Activated CD4-positive, alpha-beta T cell treated with anti-CD3 and anti-CD28 coated beads for 36 hours (primary cell): ENCODE data around the gene KCNC1. TPM values are rescaled to one million over a fixed set of nuclear protein-coding genes. Genes with fewer than 3 reads are reported as not detected.

Experiments
- ATAC-seq: fragments of 200-7000 bp; cut with Tn5 transposase; one replicate; pipeline ENCODE4 v1.10.0; 2021; ENCODE audit warnings: mild to moderate bottlenecking, moderate library complexity
- CTCF ChIA-PET: fragments of 350-600 bp; sonication (Branson Sonifier 250); formaldehyde crosslinking; loops from one replicate; lab custom pipeline; 2021; ENCODE audit warnings: antibody characterized with exemption; lab: Charles Lee
- POLR2A ChIA-PET: fragments of 350-600 bp; sonication (Branson Sonifier 250); formaldehyde crosslinking; loops from one replicate; lab custom pipeline; 2021; ENCODE audit warnings: antibody characterized with exemption, inconsistent platforms; lab: Charles Lee
- DNase-seq: peaks from one replicate; pipeline ENCODE4 v3.0.0-alpha.2; 2020
- H3K27ac Mint-ChIP-seq: one replicate; pipeline ENCODE4 v1.8.0; 2021; ENCODE audit warnings: mixed read lengths
- H3K27me3 Mint-ChIP-seq: one replicate; pipeline ENCODE4 v1.8.0; 2021; ENCODE audit warnings: mixed read lengths
- H3K36me3 Mint-ChIP-seq: one replicate; pipeline ENCODE4 v1.8.0; 2021; ENCODE audit warnings: low read depth, mixed read lengths
- H3K4me1 Mint-ChIP-seq: one replicate; pipeline ENCODE4 v1.8.0; 2021; ENCODE audit warnings: mixed read lengths
- H3K4me3 Mint-ChIP-seq: one replicate; pipeline ENCODE4 v1.8.0; 2021; ENCODE audit warnings: mild to moderate bottlenecking, moderate library complexity, mixed read lengths
- H3K9me3 Mint-ChIP-seq: one replicate; pipeline ENCODE4 v1.8.0; 2021; ENCODE audit warnings: low read depth, mixed read lengths
- intact Hi-C, 2 experiments: fragments of 100-400 bp; cut with DNase I in 1 of 2; cut with micrococcal nuclease in 1 of 2; formaldehyde crosslinking; loops; one replicate each; pipeline versions ENCODE4 v1.14.2 to v1.15.1; 2022 to 2024; cut with DNase I, micrococcal nuclease
- total RNA-seq, 2 experiments: library from RNA; stranded (reverse); gene quantifications; one replicate each; pipeline ENCODE4 v1.2.3, GENCODE V29; 2021

Gene KCNC1
- total RNA-seq, 2 experiments from 2014 or later, result not detected

GRCh38 chr11:17740649-17741235 lies 6.2 kb downstream of the KCNC1 start:
- DNase-seq (no peak), ATAC-seq (no peak)
- Mint-ChIP-seq H3K36me3 (no peaks in the 10 kb centered on the region), H3K27me3 (peaks cover 22% of the 10 kb centered on the region), H3K4me3 (no peak overlapping the region), H3K9me3 (no peaks in the 10 kb centered on the region), H3K4me1 (no peaks in the 10 kb centered on the region), H3K27ac (no peak overlapping the region)
- CTCF ChIA-PET, result interaction anchor here (1.6 kb wide), 1 partner anchor 11 kb away, joined by 4 read pairs; no protein-coding TSS in a partner anchor
- intact Hi-C loops, result no loop called here
- POLR2A ChIA-PET, result interaction anchor here (0.7 kb wide), 1 partner anchor 456 kb away, joined by 3 read pairs; no protein-coding TSS in a partner anchor

DNA sequence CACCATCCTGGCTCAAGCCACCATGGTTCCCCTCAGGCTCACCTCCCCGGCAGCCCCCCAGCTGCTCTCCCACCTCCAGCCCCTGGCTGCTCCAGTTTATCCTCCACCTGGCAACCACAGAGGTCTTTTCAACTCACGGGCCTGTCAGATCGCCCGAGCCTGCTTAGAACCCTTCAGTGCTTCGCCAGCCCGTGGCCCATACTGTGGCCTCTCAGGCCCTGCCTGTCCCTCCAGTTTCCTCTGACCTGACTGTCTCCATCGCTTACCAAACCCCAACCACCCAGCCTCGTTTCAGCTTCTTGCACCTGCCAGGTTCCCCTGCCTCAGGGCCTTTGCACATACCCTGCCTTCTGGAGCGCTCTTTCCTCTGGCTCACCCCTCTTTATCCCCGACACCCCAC lies 6.9 kb downstream of the KCNC1 start:
- no peaks in the 10 kb centered on the region for H3K4me1 Mint-ChIP-seq
- H3K4me3 Mint-ChIP-seq, result no peak overlapping the region
- no peaks in the 10 kb centered on the region for H3K9me3 Mint-ChIP-seq
- no peak overlapping the region for H3K27ac Mint-ChIP-seq
- peaks cover 21% of the 10 kb centered on the region for H3K27me3 Mint-ChIP-seq
- no peaks in the 10 kb centered on the region for H3K36me3 Mint-ChIP-seq
- ChIA-PET CTCF (interaction anchor here (1.4 kb wide), 1 partner anchor 10 kb away, joined by 4 read pairs; no protein-coding TSS in a partner anchor), POLR2A (no interaction called here)
- DNase-seq (no peak), ATAC-seq (no peak)
- intact Hi-C loops, result no loop called here

- H3K36me3 Mint-ChIP-seq, result no peaks in the 10 kb centered on the region
- no peaks in the 10 kb centered on the region for H3K4me1 Mint-ChIP-seq
- ChIA-PET CTCF (interaction anchor here (1.4 kb wide), 1 partner anchor 11 kb away, joined by 4 read pairs; no protein-coding TSS in a partner anchor), POLR2A (no interaction called here)
- no peak overlapping the region for H3K4me3 Mint-ChIP-seq
- DNase-seq, result no peak
- no peak for ATAC-seq
- H3K27ac Mint-ChIP-seq, result no peak overlapping the region
- no peaks in the 10 kb centered on the region for H3K9me3 Mint-ChIP-seq
- intact Hi-C loops, result no loop called here
- H3K27me3 Mint-ChIP-seq, result peaks cover 15% of the 10 kb centered on the region
Observed at GRCh38 chr11:17742019-17742418, 7.4 kb downstream of the KCNC1 start.

DNA sequence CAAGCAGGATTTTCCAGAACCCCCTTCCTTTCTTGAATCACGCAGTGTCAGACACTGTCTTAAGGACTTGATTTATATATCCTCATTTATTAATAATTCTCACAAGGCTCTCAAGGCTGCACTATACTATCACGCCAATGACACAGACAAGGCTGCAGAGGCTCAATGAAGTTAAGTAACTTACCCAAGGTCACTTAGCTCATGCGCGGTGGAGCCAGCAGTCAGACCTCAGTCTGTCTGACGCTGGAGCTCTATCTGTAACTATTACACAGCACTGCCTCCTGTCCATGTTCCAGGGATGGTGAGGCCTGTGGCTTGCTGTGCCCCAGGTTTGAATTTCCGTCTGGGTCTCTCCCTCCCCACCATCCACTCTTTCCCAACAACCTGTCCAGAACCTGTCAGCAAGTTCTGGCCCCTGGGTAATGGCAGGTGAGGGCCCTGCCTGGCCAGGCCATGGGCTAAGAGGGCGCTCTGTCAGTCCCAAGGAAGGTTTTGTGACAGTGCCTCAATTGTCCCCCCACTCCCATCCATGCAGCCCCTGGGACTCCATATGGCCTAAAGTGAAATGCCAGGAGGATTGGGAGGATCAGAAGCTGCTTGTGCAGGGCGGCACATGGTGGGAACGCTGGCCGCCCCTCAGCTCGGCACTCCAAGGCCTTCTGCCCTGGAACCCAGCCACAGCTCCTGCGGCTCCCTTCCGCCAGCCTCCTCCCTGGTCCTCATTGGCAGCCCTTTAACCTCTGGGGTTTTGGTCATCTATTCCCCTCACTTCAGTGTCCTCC lies 8.6 kb downstream of the KCNC1 start:
- ChIA-PET CTCF (interaction anchor here (1.6 kb wide), 1 partner anchor 12 kb away, joined by 14 read pairs; no protein-coding TSS in a partner anchor), POLR2A (no interaction called here)
- no peak overlapping the region for H3K4me3 Mint-ChIP-seq
- ATAC-seq (no peak), DNase-seq (no peak)
- intact Hi-C loops, result no loop called here
- peaks cover 10% of the 10 kb centered on the region for H3K27me3 Mint-ChIP-seq
- no peaks in the 10 kb centered on the region for H3K4me1 Mint-ChIP-seq
- H3K36me3 Mint-ChIP-seq, result no peaks in the 10 kb centered on the region
- no peak overlapping the region for H3K27ac Mint-ChIP-seq
- no peaks in the 10 kb centered on the region for H3K9me3 Mint-ChIP-seq

- no peaks in the 10 kb centered on the region for H3K36me3 Mint-ChIP-seq
- ChIA-PET CTCF (interaction anchor here (1.6 kb wide), 1 partner anchor 13 kb away, joined by 14 read pairs; no protein-coding TSS in a partner anchor), POLR2A (no interaction called here)
- H3K4me3 Mint-ChIP-seq, result no peak overlapping the region
- H3K27ac Mint-ChIP-seq, result no peak overlapping the region
- no peak for DNase-seq
- H3K4me1 Mint-ChIP-seq, result no peaks in the 10 kb centered on the region
- intact Hi-C loops, result no loop called here
- no peaks in the 10 kb centered on the region for H3K9me3 Mint-ChIP-seq
- H3K27me3 Mint-ChIP-seq, result peaks cover 7% of the 10 kb centered on the region
- no peak for ATAC-seq
Observed at GRCh38 chr11:17743808-17744119, 9.2 kb downstream of the KCNC1 start.

- ATAC-seq (no peak), DNase-seq (no peak)
- no peak overlapping the region for H3K27ac Mint-ChIP-seq
- H3K27me3 Mint-ChIP-seq, result peaks cover 7% of the 10 kb centered on the region
- no peaks in the 10 kb centered on the region for H3K4me1 Mint-ChIP-seq
- intact Hi-C loops, result no loop called here
- H3K9me3 Mint-ChIP-seq, result no peaks in the 10 kb centered on the region
- H3K36me3 Mint-ChIP-seq, result no peaks in the 10 kb centered on the region
- POLR2A ChIA-PET, result no interaction called here
- H3K4me3 Mint-ChIP-seq, result no peak overlapping the region
- CTCF ChIA-PET, result interaction anchor here (1.6 kb wide), 1 partner anchor 13 kb away, joined by 14 read pairs; no protein-coding TSS in a partner anchor
Observed at GRCh38 chr11:17744151-17744940, 9.8 kb downstream of the KCNC1 start.

DNA sequence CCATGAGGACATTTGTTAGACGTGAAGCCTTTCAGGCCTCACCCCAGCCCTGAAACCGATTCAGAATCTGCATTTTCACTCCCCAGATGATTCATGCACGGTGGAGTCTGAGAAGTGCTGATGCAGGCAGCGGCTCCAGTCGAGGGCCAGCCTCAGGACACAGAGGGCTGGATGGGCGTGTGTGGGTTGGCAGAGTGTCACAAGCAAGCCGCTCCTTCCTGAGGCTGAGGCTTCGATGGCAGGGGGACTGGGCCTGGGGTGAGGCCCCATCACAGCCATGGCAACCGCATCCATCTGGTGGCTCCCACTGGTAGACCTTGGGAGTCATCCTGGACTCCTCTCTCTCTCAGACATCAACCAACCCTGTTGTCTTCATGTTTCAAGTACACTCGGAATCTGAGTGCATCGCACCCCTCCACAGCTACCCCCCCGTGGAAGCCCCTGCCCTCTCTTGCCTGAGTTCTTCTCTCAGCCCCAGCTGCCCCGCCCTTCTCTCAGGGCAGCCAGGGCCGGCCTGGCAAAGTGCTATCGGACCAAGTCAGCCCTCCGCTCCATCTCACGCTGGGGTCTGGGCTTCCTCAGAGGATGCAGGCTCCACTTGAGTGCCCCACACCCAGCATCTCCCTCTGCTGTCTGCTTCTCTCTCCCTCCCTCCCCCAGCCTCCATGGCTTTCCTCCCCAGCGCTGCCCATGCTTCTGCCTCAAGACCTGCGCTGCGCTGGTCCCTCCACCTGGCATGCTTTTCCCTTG lies 10.6 kb downstream of the KCNC1 start:
- no peak overlapping the region for H3K4me3 Mint-ChIP-seq
- POLR2A ChIA-PET, result no interaction called here
- no peaks in the 10 kb centered on the region for H3K36me3 Mint-ChIP-seq
- H3K4me1 Mint-ChIP-seq, result no peaks in the 10 kb centered on the region
- DNase-seq (no peak), ATAC-seq (no peak)
- H3K9me3 Mint-ChIP-seq, result no peaks in the 10 kb centered on the region
- H3K27me3 Mint-ChIP-seq, result peaks cover 6% of the 10 kb centered on the region
- CTCF ChIA-PET, result no interaction called here
- H3K27ac Mint-ChIP-seq, result no peak overlapping the region
- intact Hi-C loops, result no loop called here

DNA sequence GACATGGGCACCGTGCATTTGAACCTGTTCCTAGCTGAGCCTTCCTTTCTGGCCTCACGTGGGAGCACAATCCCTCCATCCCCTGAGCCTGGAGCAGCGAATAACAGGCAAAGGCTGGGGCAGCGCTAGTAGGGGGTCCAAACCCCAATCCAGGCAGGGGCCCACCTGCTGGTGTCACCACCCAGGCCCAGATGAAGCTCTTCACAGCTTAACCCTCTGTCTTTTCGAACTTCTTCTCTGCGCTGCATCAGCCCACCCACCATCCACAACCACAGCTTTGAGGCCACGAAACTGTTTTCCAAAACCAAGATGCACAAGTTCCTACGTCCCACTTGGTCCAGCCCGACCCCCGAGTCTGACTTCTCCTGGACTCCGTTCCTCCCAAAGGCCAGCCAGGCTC lies 11.5 kb downstream of the KCNC1 start:
- Mint-ChIP-seq H3K4me1 (no peaks in the 10 kb centered on the region), H3K4me3 (no peak overlapping the region), H3K27ac (no peak overlapping the region), H3K9me3 (no peaks in the 10 kb centered on the region), H3K27me3 (peaks cover 4% of the 10 kb centered on the region), H3K36me3 (no peaks in the 10 kb centered on the region)
- ChIA-PET CTCF (interaction anchor here (0.6 kb wide), 1 partner anchor 37 kb away, joined by 4 read pairs; no protein-coding TSS in a partner anchor), POLR2A (no interaction called here)
- intact Hi-C loops, result no loop called here
- DNase-seq (no peak), ATAC-seq (no peak)

DNA sequence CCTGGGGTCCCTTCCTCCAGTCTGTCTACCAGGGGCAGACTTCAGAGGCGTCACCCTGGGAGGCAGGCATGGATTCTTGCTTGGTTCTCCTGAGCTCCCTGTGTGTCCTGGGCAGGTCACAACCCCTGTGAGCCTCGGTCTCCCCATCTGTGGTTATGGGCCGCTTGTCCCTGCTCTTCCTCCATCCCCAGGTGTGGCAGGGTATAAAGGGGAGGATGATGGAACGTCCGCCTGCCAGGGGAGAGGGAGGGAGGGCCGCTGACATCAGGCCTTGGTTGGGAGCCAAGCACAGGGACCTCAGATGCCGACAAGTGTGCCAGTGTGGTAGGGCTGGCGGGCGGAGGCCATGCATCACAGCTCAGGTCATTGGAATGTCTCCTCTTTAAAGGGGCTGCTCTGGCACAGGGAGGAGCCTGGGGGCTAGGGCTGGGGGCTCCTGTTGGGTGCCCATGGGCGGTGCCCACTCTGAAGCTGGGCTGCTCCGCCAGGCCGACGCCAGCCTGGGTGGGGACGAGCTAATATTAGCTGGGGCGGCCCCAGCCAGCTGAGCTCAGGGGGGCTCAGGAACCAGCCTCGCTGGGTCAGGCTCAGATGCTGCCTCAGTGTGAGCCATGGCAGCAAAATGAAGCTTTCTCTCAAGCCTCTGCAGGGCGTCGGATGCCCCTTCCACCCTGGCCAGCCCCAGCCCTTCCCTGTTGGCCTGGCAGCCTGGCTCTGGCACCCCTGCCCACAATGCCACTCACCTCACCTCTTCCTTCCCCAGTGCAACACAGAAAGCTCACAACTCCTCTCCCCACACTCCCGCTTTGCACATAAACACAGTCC lies 12.8 kb downstream of the KCNC1 start:
- ATAC-seq, result no peak
- H3K36me3 Mint-ChIP-seq, result no peaks in the 10 kb centered on the region
- H3K27me3 Mint-ChIP-seq, result peaks cover 7% of the 10 kb centered on the region
- ChIA-PET POLR2A (no interaction called here), CTCF (interaction anchor here (0.6 kb wide), 2 partner anchors 89 to 465 kb away, joined by 3 read pairs; no protein-coding TSS in a partner anchor)
- no peak overlapping the region for H3K4me3 Mint-ChIP-seq
- DNase-seq, result no peak
- intact Hi-C loops, result no loop called here
- H3K9me3 Mint-ChIP-seq, result no peaks in the 10 kb centered on the region
- no peaks in the 10 kb centered on the region for H3K4me1 Mint-ChIP-seq
- H3K27ac Mint-ChIP-seq, result no peak overlapping the region

- ATAC-seq (no peak), DNase-seq (no peak)
- intact Hi-C loops, result no loop called here
- Mint-ChIP-seq H3K4me1 (no peaks in the 10 kb centered on the region), H3K36me3 (no peaks in the 10 kb centered on the region), H3K27me3 (peaks cover 7% of the 10 kb centered on the region), H3K4me3 (no peak overlapping the region), H3K9me3 (no peaks in the 10 kb centered on the region), H3K27ac (no peak overlapping the region)
- ChIA-PET POLR2A (no interaction called here), CTCF (no interaction called here)
Observed at GRCh38 chr11:17748044-17748443, 13.5 kb downstream of the KCNC1 start.
